T-helper 2 cell treated with Interferon-gamma antibody and Interleukin-4, amounts not matched to agents 5 μg/mL and 100 μg/mL, for 36 hours (primary cell): ENCODE results near the gene ATG4D.

Experiments used
- DNase-seq: peaks from one replicate; pipeline ENCODE4 v3.0.0; 2021; ENCODE audit warnings: low spot score
- H3K27ac Mint-ChIP-seq: one replicate; pipeline ENCODE4 v1.8.0; 2021; ENCODE audit warnings: mild to moderate bottlenecking, mixed read lengths
- H3K27me3 Mint-ChIP-seq: one replicate; pipeline ENCODE4 v1.8.0; 2021; ENCODE audit warnings: low read depth, mixed read lengths
- H3K36me3 Mint-ChIP-seq: one replicate; pipeline ENCODE4 v1.8.0; 2021; ENCODE audit warnings: low read depth, mixed read lengths
- H3K4me1 Mint-ChIP-seq: one replicate; pipeline ENCODE4 v1.8.0; 2021; ENCODE audit warnings: low read depth, mixed read lengths
- H3K4me3 Mint-ChIP-seq: one replicate; pipeline ENCODE4 v1.8.0; 2022; ENCODE audit warnings: mild to moderate bottlenecking, moderate library complexity, mixed read lengths
- H3K9me3 Mint-ChIP-seq: one replicate; pipeline ENCODE4 v1.8.0; 2021; ENCODE audit warnings: mixed read lengths

The ATG4D gene

GRCh38 chr19:10543420-10544241, at the start of gene ATG4D:
Gene ATG4D (plus strand): TSS chr19:10543904. CDS start chr19:10544091, 187 bp downstream.
- H3K4me1 Mint-ChIP-seq: peaks cover 8% of the 10 kb centered on the region
- H3K27ac Mint-ChIP-seq: peak within 1 kb of the TSS; percentile 84
- peaks cover 14% of the 10 kb centered on the region for H3K36me3 Mint-ChIP-seq
- peak; percentile 72 for DNase-seq
- no peaks in the 10 kb centered on the region for H3K9me3 Mint-ChIP-seq
- H3K4me3 Mint-ChIP-seq: peak within 1 kb of the TSS; percentile 89
- H3K27me3 Mint-ChIP-seq: peaks cover 19% of the 10 kb centered on the region

GRCh38 chr19:10497371-10497770, 46.3 kb upstream of the ATG4D start:
- DNase-seq: no peak
- Mint-ChIP-seq H3K27ac (no peak overlapping the region), H3K9me3 (no peaks in the 10 kb centered on the region), H3K4me1 (peaks cover 24% of the 10 kb centered on the region), H3K27me3 (no peaks in the 10 kb centered on the region), H3K36me3 (peaks cover 37% of the 10 kb centered on the region), H3K4me3 (no peak overlapping the region)

- H3K27ac Mint-ChIP-seq: peak overlapping the region; percentile 36
- peak overlapping the region; percentile 73 for H3K4me3 Mint-ChIP-seq
- no peaks in the 10 kb centered on the region for H3K9me3 Mint-ChIP-seq
- H3K27me3 Mint-ChIP-seq: no peaks in the 10 kb centered on the region
- no peak for DNase-seq
- H3K4me1 Mint-ChIP-seq: peaks cover 29% of the 10 kb centered on the region
- peaks cover 32% of the 10 kb centered on the region for H3K36me3 Mint-ChIP-seq
Observed at GRCh38 chr19:10499550-10500246, 44.0 kb upstream of the ATG4D start.

- H3K4me3 Mint-ChIP-seq: peak overlapping the region; percentile 73
Observed at GRCh38 chr19:10500247-10500592, 43.5 kb upstream of the ATG4D start.

GRCh38 chr19:10501971-10502523, 41.7 kb upstream of the ATG4D start:
- peak; percentile 50 for DNase-seq
- peaks cover 3% of the 10 kb centered on the region for H3K9me3 Mint-ChIP-seq
- peaks cover 30% of the 10 kb centered on the region for H3K36me3 Mint-ChIP-seq
- peak overlapping the region; percentile 89 for H3K4me3 Mint-ChIP-seq
- no peaks in the 10 kb centered on the region for H3K27me3 Mint-ChIP-seq
- peaks cover 36% of the 10 kb centered on the region for H3K4me1 Mint-ChIP-seq
- H3K27ac Mint-ChIP-seq: peak overlapping the region; percentile 82

More at GRCh38 chr19:10500247-10500592, 43.5 kb upstream of the ATG4D start:
- Mint-ChIP-seq H3K4me1 (peaks cover 29% of the 10 kb centered on the region), H3K36me3 (peaks cover 32% of the 10 kb centered on the region), H3K27me3 (no peaks in the 10 kb centered on the region), H3K9me3 (no peaks in the 10 kb centered on the region), H3K27ac (peak overlapping the region; percentile 57)
- no peak for DNase-seq

GRCh38 chr19:10502524-10503001, 41.1 kb upstream of the ATG4D start:
- DNase-seq: peak; percentile 95
- Mint-ChIP-seq H3K4me3 (peak overlapping the region; percentile 89), H3K36me3 (peaks cover 25% of the 10 kb centered on the region), H3K27me3 (no peaks in the 10 kb centered on the region), H3K27ac (peak overlapping the region; percentile 82), H3K4me1 (peaks cover 34% of the 10 kb centered on the region), H3K9me3 (peaks cover 3% of the 10 kb centered on the region)

- Mint-ChIP-seq H3K27ac (peak within 1 kb of the TSS; percentile 97), H3K27me3 (no peaks in the 10 kb centered on the region), H3K4me3 (peak within 1 kb of the TSS; percentile 89), H3K9me3 (peaks cover 3% of the 10 kb centered on the region), H3K4me1 (peaks cover 33% of the 10 kb centered on the region), H3K36me3 (peaks cover 24% of the 10 kb centered on the region)
- DNase-seq: no peak
Observed at GRCh38 chr19:10503002-10503789, 40.5 kb upstream of the ATG4D start, which contains the start of gene KEAP1. Gene KEAP1 (minus strand): TSS chr19:10503356. CDS start chr19:10500033, 3,323 bp downstream.

- Mint-ChIP-seq H3K36me3 (peaks cover 5% of the 10 kb centered on the region), H3K27ac (peak overlapping the region; percentile 57), H3K4me3 (no peak overlapping the region), H3K4me1 (peaks cover 23% of the 10 kb centered on the region), H3K27me3 (no peaks in the 10 kb centered on the region), H3K9me3 (peaks cover 3% of the 10 kb centered on the region)
- peak; percentile 74 for DNase-seq
Observed at GRCh38 chr19:10505583-10506229, 38.0 kb upstream of the ATG4D start.

- no peak for DNase-seq
- Mint-ChIP-seq H3K27ac (no peak overlapping the region), H3K27me3 (peaks cover 9% of the 10 kb centered on the region), H3K9me3 (peaks cover 3% of the 10 kb centered on the region), H3K36me3 (no peaks in the 10 kb centered on the region), H3K4me1 (peaks cover 18% of the 10 kb centered on the region), H3K4me3 (no peak overlapping the region)
Observed at GRCh38 chr19:10508036-10508435, 35.7 kb upstream of the ATG4D start.

- Mint-ChIP-seq H3K36me3 (no peaks in the 10 kb centered on the region), H3K27me3 (peaks cover 15% of the 10 kb centered on the region), H3K4me1 (peaks cover 14% of the 10 kb centered on the region), H3K4me3 (no peak overlapping the region), H3K9me3 (peaks cover 3% of the 10 kb centered on the region), H3K27ac (no peak overlapping the region)
- peak; percentile 33 for DNase-seq
Observed at GRCh38 chr19:10508707-10509106, 35.0 kb upstream of the ATG4D start.

- no peak overlapping the region for H3K27ac Mint-ChIP-seq
- peaks cover 3% of the 10 kb centered on the region for H3K9me3 Mint-ChIP-seq
- no peak overlapping the region for H3K4me3 Mint-ChIP-seq
- peaks cover 13% of the 10 kb centered on the region for H3K4me1 Mint-ChIP-seq
- peaks cover 29% of the 10 kb centered on the region for H3K27me3 Mint-ChIP-seq
- no peaks in the 10 kb centered on the region for H3K36me3 Mint-ChIP-seq
- peak; percentile 46 for DNase-seq
Observed at GRCh38 chr19:10510301-10510802, 33.4 kb upstream of the ATG4D start.

GRCh38 chr19:10513223-10513622, 30.5 kb upstream of the ATG4D start:
- Mint-ChIP-seq H3K4me1 (peaks cover 15% of the 10 kb centered on the region), H3K9me3 (no peaks in the 10 kb centered on the region), H3K4me3 (no peak overlapping the region), H3K27ac (no peak overlapping the region), H3K36me3 (no peaks in the 10 kb centered on the region), H3K27me3 (peaks cover 47% of the 10 kb centered on the region)
- DNase-seq: no peak
